Thoracic aorta (tissue), 2 donors: ENCODE measurements around the gene UBL4A. TPM values are rescaled to one million over a fixed set of nuclear protein-coding genes. Genes with fewer than 3 reads are reported as not detected.
"Not testable (repeated sequence)": the region's sequence is repeated elsewhere in the genome, so short reads cannot be mapped to it uniquely, and the experiment has no call there.

ENCODE experiments used
- ATAC-seq: fragments of 150-250 bp; one replicate; pipeline ENCODE4 v1.8.0; 2017; ENCODE audit warnings: low read depth; ENCODE audit not compliant: insufficient number of reproducible peaks, low FRiP score
- DNase-seq: peaks from one replicate; pipeline ENCODE4 v3.0.0-alpha.2; 2020; ENCODE audit warnings: low spot score
- H3K27ac ChIP-seq, 2 donors: fragments of 200-600 bp; sonication (generic); 1 replicate in 1 of 2; 2 replicates in 1 of 2; pipeline ENCODE4 v1.5.1; 2016; ENCODE audit warnings: mild to moderate bottlenecking in 2 of 2, moderate library complexity in 2 of 2
- H3K27me3 ChIP-seq: fragments of 200-600 bp; sonication (generic); replicated peaks from 2 replicates; pipeline ENCODE4 v1.6.0; 2016; ENCODE audit warnings: mild to moderate bottlenecking; ENCODE audit not compliant: insufficient read depth
- H3K36me3 ChIP-seq: fragments of 200-600 bp; sonication (generic); one replicate; pipeline ENCODE4 v1.5.1; 2016
- H3K4me1 ChIP-seq, 2 donors: fragments of 200-600 bp; sonication (generic); 1 replicate in 1 of 2; 2 replicates in 1 of 2; pipeline versions ENCODE4 v1.5.1 to v1.6.0; 2016; ENCODE audit warnings: low read depth in 2 of 2, mild to moderate bottlenecking in 1 of 2; ENCODE audit not compliant: control insufficient read depth in 1 of 2
- H3K4me3 ChIP-seq: fragments of 200-600 bp; sonication (generic); 2 replicates; pipeline ENCODE4 v1.5.1; 2016; ENCODE audit warnings: mild to moderate bottlenecking
- H3K9me3 ChIP-seq: fragments of 200-600 bp; sonication (generic); 2 replicates; pipeline ENCODE4 v1.5.1; 2016
- total RNA-seq, 2 donors: library from RNA; depleted of rRNA; stranded (reverse); fragments of >200 nt; gene quantifications; one replicate each; pipeline versions ENCODE4 v1.1.0 to v1.2.3, GENCODE V29; 2016
- TF ChIP-seq, protein P1 (sequence below): fragments of 200-600 bp; sonication (generic); IDR thresholded peaks from one replicate; pipeline ENCODE4 v1.5.1; 2019; ENCODE audit warnings: antibody characterized with exemption

The UBL4A gene
- total RNA-seq, 2 donors from 2014 or later: 28.1 to 67.1 TPM

DNA sequence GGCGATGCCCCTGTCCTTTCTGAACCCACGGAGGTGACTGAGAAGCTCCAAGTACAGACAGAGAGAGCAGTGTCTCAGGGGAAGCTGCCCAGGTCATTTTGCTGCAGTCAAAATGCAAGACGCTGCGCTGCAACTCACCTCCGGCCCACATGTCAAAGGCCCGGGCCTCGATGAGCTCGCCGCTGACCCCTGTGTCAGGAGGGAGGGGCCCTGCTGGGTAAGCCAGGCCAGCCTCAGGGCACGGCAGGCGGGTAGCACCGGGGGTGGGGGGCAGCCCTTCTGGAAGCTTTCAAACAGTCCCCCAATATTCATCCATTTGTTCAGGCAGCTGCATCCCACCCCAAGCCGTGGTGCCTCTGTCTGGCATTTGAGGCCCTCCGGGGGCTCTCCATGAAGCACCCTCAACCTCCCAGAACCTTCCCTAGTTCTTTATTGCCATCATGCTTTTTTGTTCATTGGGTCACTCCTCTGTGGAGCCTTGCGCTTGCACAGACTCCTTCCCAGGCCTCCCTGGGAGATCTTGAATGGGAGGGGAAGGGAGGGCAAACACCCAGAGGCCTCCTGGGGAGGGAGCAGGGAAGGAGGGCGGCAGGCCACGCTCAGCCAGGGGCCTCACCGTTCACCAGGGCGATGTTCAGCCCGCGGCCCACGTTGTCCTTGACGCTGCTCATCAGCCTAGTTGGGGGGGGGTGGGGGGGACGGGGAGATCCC lies 21.4 kb upstream of the UBL4A start:
- DNase-seq: no peak

DNA sequence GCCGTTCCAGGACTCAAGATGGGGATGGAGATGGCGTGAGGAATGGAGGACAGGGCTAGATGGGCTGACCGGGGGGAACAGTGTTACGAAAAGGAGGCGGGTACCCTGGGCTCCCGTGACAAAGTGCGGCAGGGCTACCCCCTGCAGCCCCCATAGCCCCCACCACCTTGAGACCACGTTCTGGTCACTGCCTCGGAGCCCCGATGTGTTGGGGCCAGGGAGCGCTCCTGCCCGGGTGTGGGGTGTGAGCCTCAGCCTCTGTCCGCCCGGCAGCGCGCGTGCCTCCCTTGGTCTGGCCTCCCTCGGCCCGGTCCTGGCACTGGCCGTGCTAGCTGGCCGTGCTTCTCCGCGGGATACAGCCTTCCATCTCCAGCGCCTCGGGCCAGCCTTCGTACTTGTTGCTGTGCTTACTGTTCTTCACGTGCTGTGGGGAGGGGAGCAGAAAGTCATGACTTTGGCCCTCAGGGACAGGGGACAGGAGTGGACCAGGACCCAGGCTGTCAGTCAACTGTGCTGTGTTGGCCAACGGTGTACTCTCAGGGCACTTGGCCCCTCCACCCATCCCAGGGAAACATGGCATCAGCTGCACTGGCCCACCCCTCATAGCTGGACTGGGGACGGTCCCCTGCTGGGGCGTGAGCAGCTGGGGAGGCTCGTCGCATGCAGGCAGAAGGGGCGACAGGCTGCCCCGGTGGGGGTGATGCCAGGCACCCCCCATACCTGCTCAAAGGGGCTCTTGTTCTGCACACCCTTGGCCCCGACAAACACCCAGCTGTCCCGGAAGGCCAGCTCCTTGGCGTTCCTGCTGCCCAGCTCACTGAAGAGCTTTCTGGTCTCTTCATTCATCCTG lies 20.3 kb upstream of the UBL4A start:
- DNase-seq: no peak

More for the DNA sequence above, 21.4 kb upstream of the UBL4A start:
- no peak overlapping the region for H3K4me3 ChIP-seq
- H3K27ac ChIP-seq: no peak overlapping the region
- H3K36me3 ChIP-seq: peaks cover 3% of the 10 kb centered on the region
- no peaks in the 10 kb centered on the region for H3K27me3 ChIP-seq
- TF ChIP-seq, protein P1, sequence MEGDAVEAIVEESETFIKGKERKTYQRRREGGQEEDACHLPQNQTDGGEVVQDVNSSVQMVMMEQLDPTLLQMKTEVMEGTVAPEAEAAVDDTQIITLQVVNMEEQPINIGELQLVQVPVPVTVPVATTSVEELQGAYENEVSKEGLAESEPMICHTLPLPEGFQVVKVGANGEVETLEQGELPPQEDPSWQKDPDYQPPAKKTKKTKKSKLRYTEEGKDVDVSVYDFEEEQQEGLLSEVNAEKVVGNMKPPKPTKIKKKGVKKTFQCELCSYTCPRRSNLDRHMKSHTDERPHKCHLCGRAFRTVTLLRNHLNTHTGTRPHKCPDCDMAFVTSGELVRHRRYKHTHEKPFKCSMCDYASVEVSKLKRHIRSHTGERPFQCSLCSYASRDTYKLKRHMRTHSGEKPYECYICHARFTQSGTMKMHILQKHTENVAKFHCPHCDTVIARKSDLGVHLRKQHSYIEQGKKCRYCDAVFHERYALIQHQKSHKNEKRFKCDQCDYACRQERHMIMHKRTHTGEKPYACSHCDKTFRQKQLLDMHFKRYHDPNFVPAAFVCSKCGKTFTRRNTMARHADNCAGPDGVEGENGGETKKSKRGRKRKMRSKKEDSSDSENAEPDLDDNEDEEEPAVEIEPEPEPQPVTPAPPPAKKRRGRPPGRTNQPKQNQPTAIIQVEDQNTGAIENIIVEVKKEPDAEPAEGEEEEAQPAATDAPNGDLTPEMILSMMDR: no peak
- ATAC-seq: no peak
- H3K9me3 ChIP-seq: no peaks in the 10 kb centered on the region
- H3K4me1 ChIP-seq: no peaks in the 10 kb centered on the region

DNA sequence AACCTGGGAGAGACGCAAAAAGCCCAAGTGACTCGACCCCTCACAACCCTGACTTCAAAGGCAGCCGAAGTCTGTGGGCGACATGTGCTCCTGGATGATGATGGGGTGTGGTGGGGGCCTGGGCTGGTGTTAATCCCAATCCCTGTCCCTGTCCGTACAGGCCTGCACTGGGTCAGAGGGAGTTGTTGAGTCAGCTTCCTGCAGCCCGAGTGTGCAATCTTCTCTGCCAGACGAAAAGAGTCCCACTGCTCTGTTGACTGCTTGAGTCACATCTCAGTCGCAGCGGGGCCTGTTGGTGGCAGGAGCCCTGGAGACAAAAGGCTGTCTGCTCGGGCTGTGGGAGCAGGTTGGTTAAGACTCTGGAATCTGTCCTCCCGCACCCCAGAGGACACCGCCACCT lies 19.3 kb upstream of the UBL4A start:
- ATAC-seq (no peak), DNase-seq (no peak)
- H3K27me3 ChIP-seq: no peaks in the 10 kb centered on the region
- H3K27ac ChIP-seq: no peak overlapping the region
- TF ChIP-seq, protein P1: no peak
- H3K36me3 ChIP-seq: peaks cover 3% of the 10 kb centered on the region
- H3K4me3 ChIP-seq: no peak overlapping the region
- H3K9me3 ChIP-seq: no peaks in the 10 kb centered on the region
- no peaks in the 10 kb centered on the region for H3K4me1 ChIP-seq

More for the DNA sequence above, 20.3 kb upstream of the UBL4A start:
- ATAC-seq: no peak
- Histone ChIP-seq H3K9me3 (no peaks in the 10 kb centered on the region), H3K4me3 (no peak overlapping the region), H3K27me3 (no peaks in the 10 kb centered on the region), H3K27ac (no peak overlapping the region), H3K36me3 (peaks cover 3% of the 10 kb centered on the region), H3K4me1 (no peaks in the 10 kb centered on the region)
- TF ChIP-seq, protein P1: no peak

DNA sequence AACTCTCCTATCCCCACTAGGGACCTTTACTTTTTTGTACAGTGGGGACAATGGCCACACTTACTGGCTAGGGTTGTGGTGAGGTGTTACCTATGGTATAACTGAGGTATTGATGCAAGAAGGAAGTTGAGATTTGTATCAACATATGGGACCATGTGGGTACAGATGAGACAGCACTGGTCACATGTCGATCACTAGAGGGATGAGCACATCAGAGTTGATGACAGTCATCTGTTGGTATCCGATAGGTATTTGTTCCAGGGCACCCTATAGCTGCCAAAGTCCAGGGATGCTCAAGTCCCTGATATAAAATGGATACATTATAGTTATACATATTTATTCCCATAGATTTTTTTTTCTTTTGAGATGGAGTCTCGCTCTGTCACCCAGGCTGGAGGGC lies 16.6 kb upstream of the UBL4A start:
- Histone ChIP-seq H3K9me3 (no peaks in the 10 kb centered on the region), H3K36me3 (peaks cover 3% of the 10 kb centered on the region), H3K4me1 (peaks cover 0 to 6% of the 10 kb centered on the region in 2 donors), H3K4me3 (no peak overlapping the region), H3K27me3 (no peaks in the 10 kb centered on the region), H3K27ac (no peak overlapping the region)
- TF ChIP-seq, protein P1: no peak
- ATAC-seq: no peak
- DNase-seq: no peak

DNA sequence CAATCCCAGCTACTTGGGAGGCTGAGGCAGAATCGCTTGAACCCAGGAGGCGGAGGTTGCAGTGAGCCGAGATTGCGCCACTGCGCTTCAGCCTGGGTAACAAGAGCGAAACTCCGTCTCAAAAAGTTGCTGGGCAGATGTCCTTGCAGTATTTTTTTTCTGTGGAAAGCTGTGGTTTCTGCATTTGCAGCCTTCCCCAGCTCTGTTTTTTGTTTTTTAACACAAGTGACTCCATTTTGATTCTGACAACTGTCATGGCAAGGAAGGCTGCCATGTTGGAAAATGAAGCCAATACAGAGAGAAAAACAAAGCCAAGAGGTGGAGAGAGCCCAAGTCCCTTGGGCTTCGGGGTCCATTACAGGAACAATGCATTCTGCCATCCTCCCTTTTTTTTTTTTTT lies 15.7 kb upstream of the UBL4A start:
- no peak for DNase-seq
- H3K36me3 ChIP-seq: peaks cover 1% of the 10 kb centered on the region
- no peak overlapping the region for H3K4me3 ChIP-seq
- peaks cover 0 to 6% of the 10 kb centered on the region in 2 donors for H3K4me1 ChIP-seq
- no peaks in the 10 kb centered on the region for H3K9me3 ChIP-seq
- H3K27ac ChIP-seq: no peak overlapping the region
- H3K27me3 ChIP-seq: no peaks in the 10 kb centered on the region
- TF ChIP-seq, protein P1: no peak
- ATAC-seq: no peak

DNA sequence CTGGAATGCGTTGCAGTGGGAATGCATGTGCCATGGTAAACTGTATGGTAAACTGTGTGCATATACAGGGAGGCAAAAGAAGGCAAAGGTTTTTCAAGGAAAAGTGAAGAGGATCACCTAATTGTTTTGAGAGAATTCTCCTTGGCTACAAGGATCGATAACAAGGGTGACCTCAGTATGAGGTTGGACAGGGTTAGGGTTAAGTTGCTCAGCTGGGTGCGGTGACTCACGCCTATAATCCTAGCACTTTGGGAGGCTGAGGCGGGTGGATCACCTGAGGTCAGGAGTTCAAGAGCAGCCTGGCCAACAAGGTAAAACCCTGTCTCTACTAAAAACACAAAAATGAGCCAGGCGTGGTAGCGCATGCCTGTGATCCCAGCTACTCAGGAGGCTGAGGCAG lies 15.0 kb upstream of the UBL4A start:
- not testable (repeated sequence) for ATAC-seq, H3K27ac ChIP-seq, H3K9me3 ChIP-seq, H3K36me3 ChIP-seq, H3K4me1 ChIP-seq, H3K27me3 ChIP-seq, DNase-seq, H3K4me3 ChIP-seq

DNA sequence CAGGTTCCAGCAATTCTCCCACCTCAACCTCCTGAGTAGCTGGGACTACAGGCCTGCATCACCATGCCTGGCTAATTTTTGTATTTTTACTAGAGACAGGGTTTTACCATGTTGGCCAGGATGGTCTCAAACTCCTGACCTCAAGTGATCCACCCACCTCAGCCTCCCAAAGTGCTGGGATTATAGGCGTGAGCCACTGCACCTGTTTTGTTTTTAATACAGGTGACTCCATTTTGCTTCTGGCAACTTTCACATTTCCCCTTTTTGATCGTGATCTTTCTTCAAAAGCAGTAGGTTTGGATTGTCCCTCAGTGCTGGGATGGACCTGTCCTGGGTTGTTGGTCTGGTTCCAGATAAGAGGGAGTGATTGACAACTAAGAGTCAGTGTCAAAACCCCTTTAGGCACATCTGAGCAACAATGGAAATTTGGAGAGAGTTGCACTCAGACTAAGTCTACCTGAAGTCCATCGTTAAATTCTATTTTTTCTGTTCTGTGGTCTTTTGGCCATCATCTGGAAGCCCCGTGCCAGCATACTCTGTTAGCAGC lies 10.2 kb upstream of the UBL4A start:
- not testable (repeated sequence) for H3K36me3 ChIP-seq, H3K27me3 ChIP-seq, H3K9me3 ChIP-seq, ATAC-seq, H3K4me3 ChIP-seq, H3K27ac ChIP-seq, H3K4me1 ChIP-seq, DNase-seq
